ENCODE data around the gene HSF4.

HSF4 gene

GRCh38 chr16:67170168-67170948, 5.8 kb downstream of the HSF4 start, which contains the start of gene NOL3:
NOL3 (plus strand) TSS chr16:67170538.
- no peak for TF ChIP-seq CTCF (conservative IDR thresholded peaks at IDR 0.05)
- H3K27ac ChIP-seq = no peak within 1 kb of the TSS

- TF ChIP-seq CTCF (conservative IDR thresholded peaks at IDR 0.05) = no peak
These were observed 6.6 kb downstream of the HSF4 start for GRCh38 chr16:67170949-67171649.

DNA sequence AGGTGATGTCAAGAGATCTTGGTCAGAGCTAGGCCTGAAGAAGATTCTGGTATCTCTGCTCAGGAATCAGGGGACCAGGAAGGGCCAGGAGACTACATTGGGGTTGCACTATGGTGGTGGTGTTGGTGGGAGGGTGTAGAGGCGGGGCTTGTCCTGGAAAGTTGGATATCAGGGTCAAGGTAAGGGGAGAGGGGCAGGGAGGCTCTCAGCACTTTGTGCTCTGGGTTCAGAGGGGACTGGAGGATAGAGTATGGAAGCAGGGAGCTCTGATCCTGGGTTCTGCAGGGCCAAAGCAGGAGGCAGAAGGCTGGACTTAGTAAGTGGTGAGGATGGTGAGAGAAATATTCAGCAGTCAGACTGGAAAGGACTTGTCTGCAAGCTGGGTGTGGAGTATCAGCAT, 8.8 kb downstream of the HSF4 start:
- peak overlapping the region; percentile 82 for H3K27ac ChIP-seq
- TF ChIP-seq CTCF (conservative IDR thresholded peaks at IDR 0.05) = no peak

More at GRCh38 chr16:67170949-67171649, 6.6 kb downstream of the HSF4 start:
- no peak overlapping the region for H3K27ac ChIP-seq

DNA sequence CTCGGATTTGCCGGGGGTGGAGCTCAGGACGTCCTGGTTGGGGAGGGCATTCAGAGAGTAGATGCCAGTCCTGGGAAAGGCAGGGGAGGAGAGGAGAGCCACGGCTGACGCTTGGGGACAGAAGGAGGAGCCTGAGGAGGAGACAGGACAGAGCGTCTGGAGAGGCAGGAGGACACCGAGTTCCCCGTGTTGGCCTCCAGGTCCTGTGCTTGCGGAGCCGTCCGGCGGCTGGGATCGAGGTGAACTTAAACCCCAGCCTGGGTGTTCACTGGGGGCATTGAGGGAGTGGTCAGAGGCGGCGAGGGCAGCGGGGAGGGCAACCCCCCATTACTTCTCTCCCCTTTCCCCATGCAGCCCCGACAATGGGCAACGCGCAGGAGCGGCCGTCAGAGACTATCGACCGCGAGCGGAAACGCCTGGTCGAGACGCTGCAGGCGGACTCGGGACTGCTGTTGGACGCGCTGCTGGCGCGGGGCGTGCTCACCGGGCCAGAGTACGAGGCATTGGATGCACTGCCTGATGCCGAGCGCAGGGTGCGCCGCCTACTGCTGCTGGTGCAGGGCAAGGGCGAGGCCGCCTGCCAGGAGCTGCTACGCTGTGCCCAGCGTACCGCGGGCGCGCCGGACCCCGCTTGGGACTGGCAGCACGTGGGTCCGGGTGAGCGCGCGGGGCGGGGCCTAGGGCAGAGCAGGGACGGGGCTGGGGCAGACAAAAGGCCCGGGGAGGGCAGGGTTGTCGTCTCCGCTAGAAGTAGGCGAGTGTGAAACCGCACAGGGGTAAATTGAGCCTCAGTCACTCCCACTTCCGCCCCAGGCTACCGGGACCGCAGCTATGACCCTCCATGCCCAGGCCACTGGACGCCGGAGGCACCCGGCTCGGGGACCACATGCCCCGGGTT, 9.5 kb downstream of the HSF4 start:
- TF ChIP-seq CTCF (conservative IDR thresholded peaks at IDR 0.05) = no peak
- H3K27ac ChIP-seq = peak overlapping the region; percentile 82

GRCh38 chr16:67174706-67175231, 10.2 kb downstream of the HSF4 start:
- peak overlapping the region; percentile 82 for H3K27ac ChIP-seq
- TF ChIP-seq CTCF (conservative IDR thresholded peaks at IDR 0.05) = no peak

DNA sequence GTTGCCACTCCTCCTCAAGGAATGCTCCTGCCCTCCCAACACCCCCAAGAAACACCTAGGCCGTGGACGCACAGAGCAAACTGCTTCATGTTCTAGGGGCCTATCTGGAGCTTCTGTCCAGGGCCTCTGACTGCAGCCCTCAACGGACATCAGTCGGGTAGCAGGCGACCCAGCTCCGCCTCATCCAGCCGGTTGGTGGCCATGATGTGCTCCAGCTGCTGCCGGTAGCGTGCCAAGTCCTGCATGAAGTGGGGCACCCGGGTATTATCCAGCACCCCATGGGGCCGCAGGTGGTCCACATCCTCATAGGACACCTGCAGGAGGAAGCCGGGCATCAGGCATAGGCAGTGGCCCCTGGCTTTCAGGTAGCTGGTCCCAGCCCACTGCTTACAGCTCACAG, 12.1 kb downstream of the HSF4 start:
- no peak overlapping the region; the same call in 1 of the 2 replicates for H3K27ac ChIP-seq
- TF ChIP-seq CTCF (conservative IDR thresholded peaks at IDR 0.05) = no peak
